K562 (cell line): ENCODE results near the gene EPB42. TPM values are rescaled to one million over a fixed set of nuclear protein-coding genes. Genes with fewer than 3 reads are reported as not detected.
A peak's percentile ranks its signal among the peaks of the same experiment; 100 is the strongest.

Experiments used
- BRD9 ChIP-seq: fragments of 450-650 bp; IDR thresholded peaks from 2 replicates; pipeline ENCODE4 v1.6.1; 2018; ENCODE audit warnings: low read depth; ENCODE audit not compliant: partially characterized antibody
- CBX3 ChIP-seq, 2 experiments: IDR thresholded peaks; 1 replicate in 1 of 2; 2 replicates in 1 of 2; pipeline ENCODE4 v1.6.1; 2012; ENCODE audit warnings: inconsistent platforms in 2 of 2, low read length in 2 of 2, borderline replicate concordance in 1 of 2, control low read depth in 1 of 2
- CREB1 ChIP-seq, 2 experiments: sonication (generic) in 1 of 2; formaldehyde crosslinking in 1 of 2; IDR thresholded peaks; 2 replicates each; pipeline versions ENCODE4 v1.6.1 to v1.8.0; 2012 to 2022; ENCODE audit warnings: inconsistent platforms in 1 of 2, mild to moderate bottlenecking in 1 of 2, missing genetic modification reagents in 1 of 2, moderate library complexity in 1 of 2
- FOS ChIP-seq: IDR thresholded peaks from 3 replicates; pipeline ENCODE4 v1.6.1; 2011; ENCODE audit not compliant: insufficient read length; ENCODE audit errors: extremely low read depth
- FOXJ2 ChIP-seq: fragments of 200-800 bp; sonication (Bioruptor generic); IDR thresholded peaks from 2 replicates; pipeline ENCODE4 v1.6.1; 2016; ENCODE audit warnings: missing genetic modification characterization, missing compliant biosample characterization
- FOXK1 ChIP-seq: sonication (generic); formaldehyde crosslinking; IDR thresholded peaks from 2 replicates; pipeline ENCODE4 v1.8.0; 2022; ENCODE audit warnings: missing genetic modification reagents, mild to moderate bottlenecking, borderline replicate concordance
- GTF2E2 ChIP-seq: fragments of 200-800 bp; sonication (Bioruptor generic); IDR thresholded peaks from 2 replicates; pipeline ENCODE4 v1.6.1; 2016; ENCODE audit warnings: missing genetic modification characterization, missing compliant biosample characterization
- HSF4 ChIP-seq: fragments of 250-450 bp; sonication (Bioruptor Pico); IDR thresholded peaks from 2 replicates; pipeline ENCODE4 v2.1.2; 2022; ENCODE audit warnings: mild to moderate bottlenecking, moderate library complexity, borderline replicate concordance
- KHSRP ChIP-seq: fragments of 450-650 bp; IDR thresholded peaks from 2 replicates; pipeline ENCODE4 v1.6.1; 2017
- MCM3 ChIP-seq: fragments of 450-650 bp; IDR thresholded peaks from 2 replicates; pipeline ENCODE4 v1.6.1; 2016
- MCM5 ChIP-seq: fragments of 450-650 bp; IDR thresholded peaks from 2 replicates; pipeline ENCODE4 v1.6.1; 2016; ENCODE audit warnings: low read depth
- NFE2 ChIP-seq: IDR thresholded peaks from 2 replicates; pipeline ENCODE4 v1.6.1; 2014; ENCODE audit warnings: antibody characterized with exemption, low read depth
- NONO ChIP-seq, 2 experiments: fragments of 200-400 bp in 1 of 2; fragments of 450-650 bp in 1 of 2; formaldehyde crosslinking in 1 of 2; IDR thresholded peaks; 2 replicates each; pipeline ENCODE4 v1.6.1; 2017; ENCODE audit warnings: low read depth in 2 of 2, mild to moderate bottlenecking in 2 of 2, moderate library complexity in 2 of 2, low read length in 1 of 2
- NRF1 ChIP-seq, 2 experiments: fragments of 450-650 bp; IDR thresholded peaks in 1 of 2; conservative IDR thresholded peaks in 1 of 2; 2 replicates each; pipeline ENCODE4 v1.6.1; 2014; ENCODE audit warnings: mild to moderate bottlenecking in 2 of 2
- PHF20 ChIP-seq: fragments of 450-650 bp; IDR thresholded peaks from 2 replicates; pipeline ENCODE4 v1.6.1; 2018; ENCODE audit not compliant: partially characterized antibody
- POLR2B ChIP-seq: fragments of 450-650 bp; IDR thresholded peaks from 2 replicates; pipeline ENCODE4 v1.6.1; 2018; ENCODE audit warnings: low read depth; ENCODE audit not compliant: partially characterized antibody
- RBBP5 ChIP-seq: fragments of 200-600 bp; sonication (generic); IDR thresholded peaks from 2 replicates; pipeline ENCODE4 v1.6.1; 2012; ENCODE audit warnings: borderline replicate concordance, mild to moderate bottlenecking, low read length, control low read depth, inconsistent platforms; ENCODE audit not compliant: insufficient read depth, poor library complexity, severe bottlenecking
- RBM15 ChIP-seq: fragments of 200-400 bp; formaldehyde crosslinking; IDR thresholded peaks from 2 replicates; pipeline ENCODE4 v1.6.1; 2018; ENCODE audit warnings: mild to moderate bottlenecking, low read length, moderate library complexity; ENCODE audit not compliant: insufficient read depth
- RBM25 ChIP-seq: fragments of 200-400 bp; formaldehyde crosslinking; IDR thresholded peaks from 2 replicates; pipeline ENCODE4 v1.6.1; 2018; ENCODE audit warnings: low read length, low read depth, moderate library complexity; ENCODE audit not compliant: severe bottlenecking
- SAP30 ChIP-seq: fragments of 200-600 bp; sonication (generic); IDR thresholded peaks from 2 replicates; pipeline ENCODE4 v1.6.1; 2012; ENCODE audit warnings: borderline replicate concordance, low read depth, mild to moderate bottlenecking, moderate library complexity, low read length, control low read depth, inconsistent platforms; ENCODE audit not compliant: insufficient read depth, poor library complexity, severe bottlenecking
- SIN3A ChIP-seq, 2 experiments: fragments of 150-350 bp in 1 of 2; IDR thresholded peaks; 2 replicates each; pipeline ENCODE4 v1.6.1; 2011 to 2016; ENCODE audit warnings: borderline replicate concordance in 2 of 2, low read depth in 2 of 2, low read length in 2 of 2, mild to moderate bottlenecking in 2 of 2, moderate library complexity in 2 of 2; ENCODE audit not compliant: control insufficient read depth in 1 of 2
- SMARCA5 ChIP-seq: fragments of 450-650 bp; IDR thresholded peaks from 2 replicates; pipeline ENCODE4 v1.6.1; 2016
- TCFL5 ChIP-seq: fragments of 250-450 bp; sonication (Bioruptor Pico); conservative IDR thresholded peaks from 2 replicates; pipeline ENCODE4 v1.6.1; 2021; ENCODE audit warnings: mild to moderate bottlenecking, moderate library complexity, matching md5 sums
- TRIM24 ChIP-seq, 2 experiments: fragments of 450-650 bp; IDR thresholded peaks; 2 replicates each; pipeline ENCODE4 v1.6.1; 2016
- USF2 ChIP-seq: sonication (generic); formaldehyde crosslinking; IDR thresholded peaks from 2 replicates; pipeline ENCODE4 v1.5.0; 2020; ENCODE audit warnings: missing genetic modification reagents
- ZNF217 ChIP-seq: sonication (generic); formaldehyde crosslinking; IDR thresholded peaks from 2 replicates; pipeline ENCODE4 v1.8.0; 2022; ENCODE audit warnings: mild to moderate bottlenecking, missing genetic modification reagents
- polyA plus RNA-seq, 8 experiments: library from polyadenylated mRNA; depleted of rRNA in 4 of 8; stranded (reverse) in 5 of 8; unstranded in 3 of 8; fragments of >200 nt; fragmentation: Nextera tagmentation in 2 of 8; fragmentation: Illumina TruSeq in 1 of 8; extraction: Ambion mirVana in 2 of 8; extraction: Trizol in 1 of 8; gene quantifications; 2 replicates each; pipeline versions ENCODE4 v1.2.1 to v1.2.3, GENCODE V29; 2011 to 2014; ENCODE audit warnings: inconsistent platforms in 1 of 8, missing spikeins in 1 of 8
- total RNA-seq, 7 experiments: library from RNA; depleted of rRNA in 6 of 7; stranded (reverse); fragments of >200 nt in 6 of 7; fragmentation: Illumina TruSeq in 2 of 7; extraction: Trizol in 2 of 7; gene quantifications; 2 replicates each; pipeline versions ENCODE4 v1.2.1 to v1.2.3, GENCODE V29; 2011 to 2021; ENCODE audit warnings: low replicate concordance in 1 of 7
- TF ChIP-seq, protein P1 (sequence below): sonication (generic); formaldehyde crosslinking; IDR thresholded peaks from 2 replicates; pipeline ENCODE4 v1.8.0; 2023; ENCODE audit warnings: mild to moderate bottlenecking, missing genetic modification reagents

The EPB42 gene
- total and polyA plus RNA-seq, 9 of the 15 experiments (the other 6 are each of a cell fraction or from before 2014, with no cell fraction given): 0.38 to 2.3 (median 1.4) TPM

DNA sequence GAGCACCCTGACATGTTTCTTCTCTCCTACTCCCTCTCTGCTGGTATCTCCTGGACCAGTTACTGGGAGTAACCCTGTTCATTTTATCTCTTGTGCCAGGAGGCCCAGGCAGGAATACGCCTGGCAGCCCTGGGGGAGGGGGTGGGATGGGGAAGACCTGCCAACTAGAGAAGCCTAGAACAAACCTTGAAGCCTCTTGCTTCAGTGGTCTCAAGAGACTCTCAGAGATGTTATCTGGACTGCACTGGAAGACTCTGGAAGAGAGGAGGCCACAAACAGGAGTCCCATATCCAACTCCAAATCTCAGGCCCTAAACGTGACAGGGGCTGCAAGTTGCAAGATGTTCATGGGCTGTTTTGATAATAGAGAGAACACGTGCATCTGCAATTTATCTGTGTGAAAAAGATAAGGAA is at the start of gene EPB42 (continued):
- TF ChIP-seq SMARCA5 (no peak), RBBP5 (no peak), GTF2E2 (tag) (no peak), NONO (IDR thresholded peaks at IDR 0.05; ENCODE audit: low read depth in 2 of 2, low read length in 1 of 2) (no peak), RBM15 (no peak), BRD9 (no peak), TRIM24 (IDR thresholded peaks at IDR 0.05) (peak; percentile 71 to 83; a peak in 3 of 4 replicates), KHSRP (no peak), SIN3A (IDR thresholded peaks at IDR 0.05; ENCODE audit: borderline replicate concordance in 2 of 2, control insufficient read depth in 1 of 2, low read depth in 2 of 2, low read length in 2 of 2) (no peak), FOXJ2 (tag) (no peak), MCM3 (no peak), FOXK1 (no peak), NFE2 (no peak), TCFL5 (CRISPR knock-in tag) (no peak), FOS (no peak), PHF20 (no peak), RBM25 (no peak), CBX3 (IDR thresholded peaks at IDR 0.05; ENCODE audit: borderline replicate concordance in 1 of 2, low read length in 2 of 2) (no peak), SAP30 (no peak), POLR2B (no peak), MCM5 (no peak), NRF1 (conservative IDR thresholded peaks at IDR 0.05 in 1 of 2, IDR thresholded peaks at IDR 0.05 in 1 of 2) (no peak), USF2 (peak; percentile 29; the same call in 1 of the 2 replicates), CREB1 (IDR thresholded peaks at IDR 0.05) (peak; percentile 42; the same call in 1 of the 2 replicates), CREB1 (CRISPR knock-in tag; IDR thresholded peaks at IDR 0.05) (no peak), HSF4 (CRISPR knock-in tag) (no peak), ZNF217 (no peak)
- TF ChIP-seq, protein P1, sequence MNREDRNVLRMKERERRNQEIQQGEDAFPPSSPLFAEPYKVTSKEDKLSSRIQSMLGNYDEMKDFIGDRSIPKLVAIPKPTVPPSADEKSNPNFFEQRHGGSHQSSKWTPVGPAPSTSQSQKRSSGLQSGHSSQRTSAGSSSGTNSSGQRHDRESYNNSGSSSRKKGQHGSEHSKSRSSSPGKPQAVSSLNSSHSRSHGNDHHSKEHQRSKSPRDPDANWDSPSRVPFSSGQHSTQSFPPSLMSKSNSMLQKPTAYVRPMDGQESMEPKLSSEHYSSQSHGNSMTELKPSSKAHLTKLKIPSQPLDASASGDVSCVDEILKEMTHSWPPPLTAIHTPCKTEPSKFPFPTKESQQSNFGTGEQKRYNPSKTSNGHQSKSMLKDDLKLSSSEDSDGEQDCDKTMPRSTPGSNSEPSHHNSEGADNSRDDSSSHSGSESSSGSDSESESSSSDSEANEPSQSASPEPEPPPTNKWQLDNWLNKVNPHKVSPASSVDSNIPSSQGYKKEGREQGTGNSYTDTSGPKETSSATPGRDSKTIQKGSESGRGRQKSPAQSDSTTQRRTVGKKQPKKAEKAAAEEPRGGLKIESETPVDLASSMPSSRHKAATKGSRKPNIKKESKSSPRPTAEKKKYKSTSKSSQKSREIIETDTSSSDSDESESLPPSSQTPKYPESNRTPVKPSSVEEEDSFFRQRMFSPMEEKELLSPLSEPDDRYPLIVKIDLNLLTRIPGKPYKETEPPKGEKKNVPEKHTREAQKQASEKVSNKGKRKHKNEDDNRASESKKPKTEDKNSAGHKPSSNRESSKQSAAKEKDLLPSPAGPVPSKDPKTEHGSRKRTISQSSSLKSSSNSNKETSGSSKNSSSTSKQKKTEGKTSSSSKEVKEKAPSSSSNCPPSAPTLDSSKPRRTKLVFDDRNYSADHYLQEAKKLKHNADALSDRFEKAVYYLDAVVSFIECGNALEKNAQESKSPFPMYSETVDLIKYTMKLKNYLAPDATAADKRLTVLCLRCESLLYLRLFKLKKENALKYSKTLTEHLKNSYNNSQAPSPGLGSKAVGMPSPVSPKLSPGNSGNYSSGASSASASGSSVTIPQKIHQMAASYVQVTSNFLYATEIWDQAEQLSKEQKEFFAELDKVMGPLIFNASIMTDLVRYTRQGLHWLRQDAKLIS (CRISPR knock-in tag): no peak
